ENCODE data around the gene SLC1A3. TPM values are rescaled to one million over a fixed set of nuclear protein-coding genes. Genes with fewer than 3 reads are reported as not detected.

SLC1A3 gene
- total and polyA plus RNA-seq, 2 experiments from 2014 or later: 9.1 to 18.1 TPM

DNA sequence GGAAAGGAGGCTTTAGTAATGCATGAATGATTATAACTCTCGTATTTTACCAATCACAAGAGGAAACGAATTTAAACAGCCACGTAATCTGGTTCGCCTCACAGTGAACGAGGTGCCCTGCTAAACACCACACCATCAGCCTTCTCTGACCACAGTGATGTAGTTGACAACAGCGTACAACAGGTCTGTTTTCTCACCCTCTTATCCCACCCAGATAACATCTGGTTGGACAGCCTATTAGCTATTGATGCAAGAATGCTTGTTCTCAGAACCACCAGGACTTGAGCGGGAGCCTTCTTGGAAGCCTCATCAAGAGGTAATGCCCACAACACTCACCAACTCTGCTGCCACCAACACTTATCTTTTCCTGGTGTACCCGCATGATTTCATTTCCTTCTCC is 23.3 kb downstream of the SLC1A3 start:
- Histone ChIP-seq H3K9me3 (ENCODE audit: low read depth) (no peaks in the 10 kb centered on the region), H3K4me3 (no peak overlapping the region), H3K36me3 (peaks cover 3% of the 10 kb centered on the region), H3K27me3 (no peaks in the 10 kb centered on the region), H3K4me1 (ENCODE audit: low read depth) (peaks cover 11% of the 10 kb centered on the region), H3K27ac (no peak overlapping the region)
- DNase-seq (ENCODE audit: low read depth in 1 of 2, low spot score in 1 of 2): no peak
- no peak for TF ChIP-seq CTCF (IDR thresholded peaks at IDR 0.05; ENCODE audit: low read depth, low read length)

- H3K4me1 ChIP-seq (ENCODE audit: low read depth): peaks cover 11% of the 10 kb centered on the region
- peak in 1 of 2 donors; percentile 30 for DNase-seq (ENCODE audit: low read depth in 1 of 2, low spot score in 1 of 2)
- H3K4me3 ChIP-seq: no peak overlapping the region
- peaks cover 3% of the 10 kb centered on the region for H3K36me3 ChIP-seq
- H3K27me3 ChIP-seq: no peaks in the 10 kb centered on the region
- no peak overlapping the region for H3K27ac ChIP-seq
- no peaks in the 10 kb centered on the region for H3K9me3 ChIP-seq (ENCODE audit: low read depth)
- TF ChIP-seq CTCF (IDR thresholded peaks at IDR 0.05; ENCODE audit: low read depth, low read length): no peak
Measured at GRCh38 chr5:36630201-36631145, 24.1 kb downstream of the SLC1A3 start.

GRCh38 chr5:36631154-36631553 is 24.7 kb downstream of the SLC1A3 start:
- TF ChIP-seq CTCF (IDR thresholded peaks at IDR 0.05; ENCODE audit: low read depth, low read length): no peak
- Histone ChIP-seq H3K9me3 (ENCODE audit: low read depth) (no peaks in the 10 kb centered on the region), H3K4me1 (ENCODE audit: low read depth) (peaks cover 11% of the 10 kb centered on the region), H3K36me3 (peaks cover 3% of the 10 kb centered on the region), H3K27me3 (no peaks in the 10 kb centered on the region), H3K27ac (no peak overlapping the region), H3K4me3 (no peak overlapping the region)
- DNase-seq (ENCODE audit: low read depth in 1 of 2, low spot score in 1 of 2): no peak

DNA sequence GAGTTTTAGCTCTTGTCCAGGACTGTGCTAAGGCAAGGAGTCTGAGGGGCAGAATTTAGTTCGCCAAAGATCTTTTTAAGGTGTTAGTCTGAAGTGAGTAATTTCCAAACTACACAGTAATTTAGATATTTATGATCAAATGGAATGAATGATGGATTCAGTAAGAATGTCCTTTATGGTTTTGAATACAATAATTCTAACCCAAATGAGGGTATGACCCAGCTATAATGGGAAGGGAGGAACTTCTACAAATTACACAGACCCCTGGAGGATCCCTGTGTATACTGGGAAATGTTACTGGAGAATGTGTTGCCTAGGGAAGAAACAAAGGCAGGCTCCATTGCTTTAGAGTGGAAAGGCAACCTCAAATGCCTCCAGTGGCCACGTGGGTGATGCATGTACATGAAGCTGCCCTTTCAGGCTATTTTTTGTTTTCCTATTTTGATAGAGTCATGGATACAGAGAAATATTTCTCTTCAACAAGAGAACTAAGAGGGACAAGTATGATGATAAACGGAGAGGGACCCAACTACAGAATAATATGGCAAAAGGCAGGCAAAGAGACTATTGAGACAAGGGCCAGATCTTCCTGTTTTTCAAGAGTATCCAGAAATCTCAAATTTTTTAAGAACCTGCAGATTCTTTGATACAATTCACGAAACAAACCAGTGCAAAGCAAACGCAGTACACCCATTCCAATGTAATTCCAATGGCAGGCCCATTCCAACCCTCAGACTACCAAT is 25.4 kb downstream of the SLC1A3 start:
- Histone ChIP-seq H3K36me3 (peaks cover 3% of the 10 kb centered on the region), H3K27ac (no peak overlapping the region), H3K27me3 (no peaks in the 10 kb centered on the region), H3K4me3 (no peak overlapping the region), H3K9me3 (ENCODE audit: low read depth) (no peaks in the 10 kb centered on the region), H3K4me1 (ENCODE audit: low read depth) (peaks cover 11% of the 10 kb centered on the region)
- DNase-seq (ENCODE audit: low read depth in 1 of 2, low spot score in 1 of 2): no peak
- no peak for TF ChIP-seq CTCF (IDR thresholded peaks at IDR 0.05; ENCODE audit: low read depth, low read length)

- no peak for TF ChIP-seq CTCF (IDR thresholded peaks at IDR 0.05; ENCODE audit: low read depth, low read length)
- no peak overlapping the region for H3K27ac ChIP-seq
- no peak overlapping the region for H3K4me3 ChIP-seq
- no peaks in the 10 kb centered on the region for H3K27me3 ChIP-seq
- DNase-seq (ENCODE audit: low read depth in 1 of 2, low spot score in 1 of 2): no peak
- H3K9me3 ChIP-seq (ENCODE audit: low read depth): no peaks in the 10 kb centered on the region
- peaks cover 3% of the 10 kb centered on the region for H3K36me3 ChIP-seq
- H3K4me1 ChIP-seq (ENCODE audit: low read depth): peaks cover 11% of the 10 kb centered on the region
Measured at GRCh38 chr5:36632363-36632664, 25.9 kb downstream of the SLC1A3 start.
